ENCODE results near the gene RXRB. TPM values are rescaled to one million over a fixed set of nuclear protein-coding genes. Genes with fewer than 3 reads are reported as not detected.
"Not testable (repeated sequence)": the region's sequence is repeated elsewhere in the genome, so short reads cannot be mapped to it uniquely, and the experiment has no call there.

Gene RXRB
- total RNA-seq, 2 donors from 2014 or later = 17.1 to 17.4 TPM

GRCh38 chr6:33235221-33235634, 34.8 kb upstream of the RXRB start:
- Histone ChIP-seq H3K4me1 (no peaks in the 10 kb centered on the region), H3K27me3 (no peaks in the 10 kb centered on the region), H3K27ac (no peak overlapping the region), H3K36me3 (no peaks in the 10 kb centered on the region), H3K9me3 (no peaks in the 10 kb centered on the region), H3K4me3 (no peak overlapping the region)
- no peak for TF ChIP-seq CTCF (IDR thresholded peaks at IDR 0.05)
- DNase-seq (ENCODE audit: low spot score) = no peak

GRCh38 chr6:33226503-33227120, 26.1 kb upstream of the RXRB start:
- not testable (repeated sequence) for H3K4me1 ChIP-seq; H3K36me3 ChIP-seq; H3K27me3 ChIP-seq; H3K9me3 ChIP-seq; DNase-seq (ENCODE audit: low spot score); H3K4me3 ChIP-seq; H3K27ac ChIP-seq

GRCh38 chr6:33217681-33218080, 17.2 kb upstream of the RXRB start:
- Histone ChIP-seq H3K27ac (no peak overlapping the region), H3K36me3 (no peaks in the 10 kb centered on the region), H3K4me1 (peaks cover 0 to 14% of the 10 kb centered on the region in 2 donors), H3K27me3 (no peaks in the 10 kb centered on the region), H3K4me3 (no peak overlapping the region), H3K9me3 (no peaks in the 10 kb centered on the region)
- no peak for DNase-seq (ENCODE audit: low spot score)
- no peak for TF ChIP-seq CTCF (IDR thresholded peaks at IDR 0.05)

- H3K27ac ChIP-seq = no peak overlapping the region
- TF ChIP-seq CTCF (IDR thresholded peaks at IDR 0.05) = no peak
- H3K9me3 ChIP-seq = no peaks in the 10 kb centered on the region
- no peaks in the 10 kb centered on the region for H3K36me3 ChIP-seq
- no peaks in the 10 kb centered on the region for H3K27me3 ChIP-seq
- no peak for DNase-seq (ENCODE audit: low spot score)
- H3K4me3 ChIP-seq = no peak overlapping the region
- H3K4me1 ChIP-seq = peaks cover 0 to 18% of the 10 kb centered on the region in 2 donors
Observed at GRCh38 chr6:33217246-33217645, 16.8 kb upstream of the RXRB start.

GRCh38 chr6:33216117-33216649, 15.7 kb upstream of the RXRB start:
- Histone ChIP-seq H3K36me3 (no peaks in the 10 kb centered on the region), H3K27me3 (no peaks in the 10 kb centered on the region), H3K27ac (no peak overlapping the region), H3K9me3 (no peaks in the 10 kb centered on the region), H3K4me3 (no peak overlapping the region), H3K4me1 (peaks cover 0 to 19% of the 10 kb centered on the region in 2 donors)
- no peak for TF ChIP-seq CTCF (IDR thresholded peaks at IDR 0.05)
- DNase-seq (ENCODE audit: low spot score) = no peak

GRCh38 chr6:33215271-33216116, 15.0 kb upstream of the RXRB start:
- H3K27me3 ChIP-seq = no peaks in the 10 kb centered on the region
- H3K36me3 ChIP-seq = peaks cover 4% of the 10 kb centered on the region
- H3K4me3 ChIP-seq = no peak overlapping the region
- H3K4me1 ChIP-seq = peaks cover 0 to 19% of the 10 kb centered on the region in 2 donors
- no peak overlapping the region for H3K27ac ChIP-seq
- H3K9me3 ChIP-seq = no peaks in the 10 kb centered on the region
- DNase-seq (ENCODE audit: low spot score) = no peak
- TF ChIP-seq CTCF (IDR thresholded peaks at IDR 0.05) = no peak
